IMR-90 (cell line): ENCODE results near the gene PAN2. TPM values are rescaled to one million over a fixed set of nuclear protein-coding genes. Genes with fewer than 3 reads are reported as not detected.
"Not testable (repeated sequence)": the region's sequence is repeated elsewhere in the genome, so short reads cannot be mapped to it uniquely, and the experiment has no call there.

ENCODE experiments used
- ATAC-seq: fragments of 200-7000 bp; cut with Tn5 transposase; 2 replicates; pipeline ENCODE4 v1.9.1; 2020; ENCODE audit warnings: low read depth, mild to moderate bottlenecking, moderate library complexity
- BruUV-seq: library from RNA; stranded (reverse); fragments of 400-500 nt; replicated peaks from 2 replicates; lab custom pipeline; 2021; lab: Mats Ljungman, UMichigan
- CTCF ChIA-PET: fragments of 300-600 bp; formaldehyde crosslinking; extraction: SDS; loops from one replicate; lab custom pipeline; 2021; ENCODE audit warnings: antibody characterized with exemption; lab: Yijun Ruan, JAX
- POLR2A ChIA-PET: fragments of 300-600 bp; sonication (Branson Sonifier 250); formaldehyde crosslinking; loops from one replicate; lab custom pipeline; 2022; ENCODE audit warnings: antibody characterized with exemption; ENCODE audit not compliant: unreplicated experiment; lab: Charles Lee
- DNase-seq: peaks from one replicate; pipeline ENCODE4 v3.0.0; 2013
- H2AFZ ChIP-seq: replicated peaks from 2 replicates; pipeline ENCODE3; 2013; ENCODE audit warnings: low read length, mild to moderate bottlenecking; ENCODE audit not compliant: poor library complexity
- H2AK5ac ChIP-seq: 2 replicates; pipeline ENCODE4 v1.6.1; 2013; ENCODE audit warnings: low read depth, low read length, inconsistent platforms
- H2AK9ac ChIP-seq: replicated peaks from 2 replicates; pipeline ENCODE3; 2013; ENCODE audit warnings: mild to moderate bottlenecking, low read depth, low read length, moderate library complexity; ENCODE audit not compliant: poor library complexity
- H2BK120ac ChIP-seq: 2 replicates; pipeline ENCODE4 v1.6.1; 2013; ENCODE audit warnings: low read depth, low read length, inconsistent platforms
- H2BK15ac ChIP-seq: 3 replicates; pipeline ENCODE4 v1.6.1; 2013; ENCODE audit warnings: low read depth, low read length, inconsistent platforms
- H2BK20ac ChIP-seq: 2 replicates; pipeline ENCODE4 v1.6.1; 2013; ENCODE audit warnings: low read depth, mild to moderate bottlenecking, inconsistent platforms, low read length, moderate library complexity
- H2BK5ac ChIP-seq: 2 replicates; pipeline ENCODE4 v1.6.1; 2013; ENCODE audit warnings: mild to moderate bottlenecking, low read depth, low read length, inconsistent platforms; ENCODE audit not compliant: poor library complexity, severe bottlenecking
- H3K14ac ChIP-seq: replicated peaks from 2 replicates; pipeline ENCODE4 v1.6.1; 2013; ENCODE audit warnings: low read depth, low read length, inconsistent platforms
- H3K18ac ChIP-seq: 2 replicates; pipeline ENCODE4 v1.6.1; 2013; ENCODE audit warnings: low read depth, low read length, control low read depth
- H3K23ac ChIP-seq: 2 replicates; pipeline ENCODE4 v1.6.1; 2013; ENCODE audit warnings: low read depth, low read length, inconsistent platforms
- H3K27ac ChIP-seq: 2 replicates; pipeline ENCODE4 v1.5.1; 2013; ENCODE audit warnings: mild to moderate bottlenecking, control low read depth, low read length; ENCODE audit not compliant: insufficient read depth
- H3K27me3 ChIP-seq: 2 replicates; pipeline ENCODE4 v1.6.1; 2013; ENCODE audit warnings: low read length; ENCODE audit not compliant: control insufficient read depth, insufficient read depth
- H3K36me3 ChIP-seq: 2 replicates; pipeline ENCODE4 v1.6.1; 2013; ENCODE audit warnings: low read length, mixed read lengths; ENCODE audit not compliant: control insufficient read depth, insufficient read depth
- H3K4ac ChIP-seq: 2 replicates; pipeline ENCODE4 v1.6.1; 2013; ENCODE audit warnings: low read depth, low read length, inconsistent platforms
- H3K4me1 ChIP-seq: 2 replicates; pipeline ENCODE4 v1.6.1; 2013; ENCODE audit warnings: low read length, mixed read lengths; ENCODE audit not compliant: control insufficient read depth, insufficient read depth
- H3K4me2 ChIP-seq: 2 replicates; pipeline ENCODE4 v1.6.1; 2013; ENCODE audit warnings: low read depth, mild to moderate bottlenecking, control low read depth, low read length, moderate library complexity
- H3K4me3 ChIP-seq: 2 replicates; pipeline ENCODE4 v1.5.1; 2013; ENCODE audit warnings: low read depth, mild to moderate bottlenecking, control low read depth, low read length, moderate library complexity; ENCODE audit not compliant: insufficient read depth
- H3K56ac ChIP-seq: 2 replicates; pipeline ENCODE4 v1.6.1; 2013; ENCODE audit warnings: low read length, inconsistent platforms; ENCODE audit not compliant: insufficient read depth; ENCODE audit errors: extremely low read depth
- H3K79me1 ChIP-seq, 2 experiments: 2 replicates each; pipeline ENCODE4 v1.6.1; 2013; ENCODE audit warnings: low read length in 2 of 2, inconsistent platforms in 1 of 2, low read depth in 1 of 2
- H3K9ac ChIP-seq: 2 replicates; pipeline ENCODE4 v1.6.1; 2013; ENCODE audit warnings: low read depth, low read length, control low read depth
- H3K9me1 ChIP-seq: 2 replicates; pipeline ENCODE4 v1.6.1; 2013; ENCODE audit warnings: low read length, inconsistent platforms; ENCODE audit not compliant: insufficient read depth
- H3K9me3 ChIP-seq: 2 replicates; pipeline ENCODE4 v1.6.1; 2013; ENCODE audit warnings: low read length; ENCODE audit not compliant: control insufficient read depth, insufficient read depth
- H4K20me1 ChIP-seq: 2 replicates; pipeline ENCODE4 v1.6.1; 2013; ENCODE audit warnings: low read length, inconsistent platforms; ENCODE audit not compliant: insufficient read depth
- H4K5ac ChIP-seq: 2 replicates; pipeline ENCODE4 v1.6.1; 2013; ENCODE audit warnings: mild to moderate bottlenecking, low read depth, low read length, control low read depth
- H4K8ac ChIP-seq, 2 experiments: 2 replicates each; pipeline ENCODE4 v1.6.1; 2013; ENCODE audit warnings: low read depth in 2 of 2, low read length in 2 of 2, control low read depth in 1 of 2, inconsistent platforms in 1 of 2
- H4K91ac ChIP-seq: 2 replicates; pipeline ENCODE4 v1.6.1; 2013; ENCODE audit warnings: low read depth, low read length, inconsistent platforms; ENCODE audit not compliant: insufficient read depth
- WGBS, 2 experiments: methylation state at CpG; one replicate each; pipeline versions ENCODE4 v1.1.5 to v1.1.7; 2013; ENCODE audit warnings: missing lambda C conversion rate in 2 of 2; ENCODE audit not compliant: insufficient read length in 1 of 2; ENCODE audit errors: extremely low coverage in 2 of 2; 5-methylcytosine and 5-hydroxymethylcytosine counted together
- dilution Hi-C: fragments of 300-500 bp; cut with HindIII; formaldehyde crosslinking; loops from one replicate; pipeline ENCODE4 v1.14.3; 2018; ENCODE audit warnings: low sequenced_read_pairs; ENCODE audit not compliant: unreplicated experiment
- in situ Hi-C: fragments of 300-500 bp; cut with MboI; formaldehyde crosslinking; loops from 3 replicates; pipeline ENCODE4 v1.14.3; 2019; ENCODE audit warnings: low sequenced_read_pairs, inconsistent platforms, mixed read lengths
- intact Hi-C: fragments of 100-400 bp; cut with micrococcal nuclease; formaldehyde crosslinking; loops from 2 replicates; pipeline ENCODE4 v1.10.0; 2022
- polyA plus RNA-seq, 3 experiments: library from polyadenylated mRNA; depleted of rRNA; stranded (reverse); fragments of >200 nt; gene quantifications; 2 replicates each; pipeline ENCODE4 v1.2.3, GENCODE V29; 2012; ENCODE audit warnings: low replicate concordance in 1 of 3
- total RNA-seq: library from RNA; depleted of rRNA; stranded (reverse); fragments of >200 nt; gene quantifications from 2 replicates; pipeline ENCODE4 v1.2.3, GENCODE V29; 2012

PAN2 gene
- total and polyA plus RNA-seq, 2 of the 4 experiments (the other 2 are of a cell fraction): 9.7 to 20.2 TPM

DNA sequence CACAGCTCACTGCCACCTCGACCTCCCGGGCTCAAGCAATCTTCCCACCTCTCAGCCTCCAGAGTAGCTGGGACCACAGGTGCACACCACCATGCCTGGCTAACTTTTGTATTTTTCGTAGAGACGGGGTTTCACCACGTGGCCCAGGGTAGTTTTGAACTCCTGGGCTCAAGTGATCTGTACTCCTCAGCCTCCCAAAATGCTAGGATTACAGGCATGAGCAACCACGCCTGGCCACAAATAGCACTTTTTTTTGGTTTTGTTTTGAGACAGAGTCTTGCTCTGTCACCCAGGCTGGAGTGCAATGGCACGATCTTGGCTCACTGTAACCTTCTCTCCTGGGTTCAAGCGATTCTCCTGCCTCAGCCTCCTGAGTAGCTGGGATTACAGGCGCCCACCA, 13.5 kb upstream of the PAN2 start:
- H3K4me3 ChIP-seq, H4K20me1 ChIP-seq, in situ Hi-C loops, H3K9me1 ChIP-seq, dilution Hi-C loops, DNase-seq, H3K27me3 ChIP-seq, H4K91ac ChIP-seq, H2AK5ac ChIP-seq, ATAC-seq, H2BK120ac ChIP-seq, H3K27ac ChIP-seq, H3K56ac ChIP-seq, H2BK15ac ChIP-seq, H4K5ac ChIP-seq, H3K18ac ChIP-seq, H3K4ac ChIP-seq, H3K14ac ChIP-seq, intact Hi-C loops, H2AFZ ChIP-seq, H4K8ac ChIP-seq, CTCF ChIA-PET, H2AK9ac ChIP-seq, H2BK20ac ChIP-seq, H3K79me1 ChIP-seq, H3K4me2 ChIP-seq, H3K9me3 ChIP-seq, BruUV-seq, H3K9ac ChIP-seq, H3K4me1 ChIP-seq, H3K23ac ChIP-seq, H2BK5ac ChIP-seq, POLR2A ChIA-PET: not testable (repeated sequence)
- WGBS, 2 experiments: 96% methylated on average over 4 of the region's 9 CpGs; no CpG with 5 or more reads in 1 of the 2 experiments
- peaks cover 75% of the 10 kb centered on the region for H3K36me3 ChIP-seq
